HepG2 (cell line): ENCODE measurements around the gene RAB6B.

Experiments used
- FOXA1 ChIP-seq, 2 experiments: fragments of 450-650 bp in 1 of 2; sonication (generic) in 1 of 2; formaldehyde crosslinking in 1 of 2; IDR thresholded peaks; 2 replicates each; pipeline versions ENCODE4 v1.4.0 to v1.6.1; 2016 to 2020; ENCODE audit warnings: missing genetic modification reagents in 1 of 2
- KAT2B ChIP-seq: fragments of 150-350 bp; IDR thresholded peaks from 2 replicates; pipeline ENCODE4 v1.6.1; 2014; ENCODE audit warnings: low read depth, low read length, borderline replicate concordance
- MXI1 ChIP-seq: IDR thresholded peaks from 3 replicates; pipeline ENCODE4 v1.6.1; 2012; ENCODE audit warnings: low read depth, low read length, inconsistent platforms, borderline replicate concordance
- RELA ChIP-seq: sonication (generic); formaldehyde crosslinking; IDR thresholded peaks from 2 replicates; pipeline ENCODE4 v1.4.0; 2020; ENCODE audit warnings: missing genetic modification reagents
- RFX5 ChIP-seq: IDR thresholded peaks from 2 replicates; pipeline ENCODE4 v1.6.1; 2011; ENCODE audit warnings: low read depth, low read length, improper control_type of control experiment
- ZNF274 ChIP-seq: sonication (generic); formaldehyde crosslinking; IDR thresholded peaks from 2 replicates; pipeline ENCODE4 v1.5.1; 2020; ENCODE audit warnings: mild to moderate bottlenecking, missing genetic modification reagents
- ZNF570 ChIP-seq: sonication (generic); formaldehyde crosslinking; IDR thresholded peaks from 2 replicates; pipeline ENCODE4 v1.4.0; 2020; ENCODE audit warnings: mild to moderate bottlenecking, missing genetic modification reagents, borderline replicate concordance
- ZNF780A ChIP-seq: sonication (generic); formaldehyde crosslinking; IDR thresholded peaks from 2 replicates; pipeline ENCODE4 v1.8.0; 2022; ENCODE audit warnings: mild to moderate bottlenecking, missing genetic modification reagents, moderate library complexity
- TF ChIP-seq, protein P1 (sequence below): sonication (generic); formaldehyde crosslinking; IDR thresholded peaks from 2 replicates; pipeline ENCODE4 v1.5.0; 2020; ENCODE audit warnings: mild to moderate bottlenecking, missing genetic modification reagents, moderate library complexity
- TF ChIP-seq, protein P2 (sequence below): sonication (generic); formaldehyde crosslinking; IDR thresholded peaks from 2 replicates; pipeline ENCODE4 v1.9.0; 2022; ENCODE audit warnings: missing genetic modification reagents, mild to moderate bottlenecking, borderline replicate concordance
- TF ChIP-seq, protein P3 (sequence below): sonication (generic); formaldehyde crosslinking; IDR thresholded peaks from 2 replicates; pipeline ENCODE4 v1.5.0; 2020; ENCODE audit warnings: missing genetic modification reagents
- TF ChIP-seq, protein P4 (sequence below): sonication (generic); formaldehyde crosslinking; IDR thresholded peaks from 2 replicates; pipeline ENCODE4 v1.4.0; 2020; ENCODE audit warnings: mild to moderate bottlenecking, missing genetic modification reagents

DNA sequence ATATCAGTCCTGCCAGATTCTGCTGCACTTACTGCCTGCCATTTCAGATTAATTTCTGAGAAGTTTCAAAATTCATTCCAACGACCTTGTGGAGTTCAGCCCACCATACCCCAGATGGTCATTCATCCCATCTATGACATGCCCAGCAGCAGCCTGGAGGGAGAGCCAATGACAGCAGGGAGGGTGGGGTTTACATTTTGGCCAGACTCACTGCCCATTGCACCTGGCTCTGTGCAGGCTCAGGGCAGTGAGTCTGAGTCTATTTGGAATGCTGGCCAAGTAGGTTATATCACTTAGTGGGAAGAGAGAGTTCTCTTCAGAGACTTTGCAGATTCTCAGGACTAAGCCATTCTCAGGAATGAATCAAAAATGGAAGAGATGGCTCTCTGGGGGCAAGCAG lies 68.5 kb downstream of the RAB6B start:
- no peak for TF ChIP-seq KAT2B
- TF ChIP-seq RFX5 = no peak
- TF ChIP-seq, protein P1, sequence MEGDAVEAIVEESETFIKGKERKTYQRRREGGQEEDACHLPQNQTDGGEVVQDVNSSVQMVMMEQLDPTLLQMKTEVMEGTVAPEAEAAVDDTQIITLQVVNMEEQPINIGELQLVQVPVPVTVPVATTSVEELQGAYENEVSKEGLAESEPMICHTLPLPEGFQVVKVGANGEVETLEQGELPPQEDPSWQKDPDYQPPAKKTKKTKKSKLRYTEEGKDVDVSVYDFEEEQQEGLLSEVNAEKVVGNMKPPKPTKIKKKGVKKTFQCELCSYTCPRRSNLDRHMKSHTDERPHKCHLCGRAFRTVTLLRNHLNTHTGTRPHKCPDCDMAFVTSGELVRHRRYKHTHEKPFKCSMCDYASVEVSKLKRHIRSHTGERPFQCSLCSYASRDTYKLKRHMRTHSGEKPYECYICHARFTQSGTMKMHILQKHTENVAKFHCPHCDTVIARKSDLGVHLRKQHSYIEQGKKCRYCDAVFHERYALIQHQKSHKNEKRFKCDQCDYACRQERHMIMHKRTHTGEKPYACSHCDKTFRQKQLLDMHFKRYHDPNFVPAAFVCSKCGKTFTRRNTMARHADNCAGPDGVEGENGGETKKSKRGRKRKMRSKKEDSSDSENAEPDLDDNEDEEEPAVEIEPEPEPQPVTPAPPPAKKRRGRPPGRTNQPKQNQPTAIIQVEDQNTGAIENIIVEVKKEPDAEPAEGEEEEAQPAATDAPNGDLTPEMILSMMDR (CRISPR knock-in tag) = no peak
- no peak for TF ChIP-seq ZNF274
- TF ChIP-seq RELA (CRISPR knock-in tag) = no peak
- TF ChIP-seq FOXA1 (IDR thresholded peaks at IDR 0.05) = no peak
- TF ChIP-seq FOXA1 (CRISPR knock-in tag; IDR thresholded peaks at IDR 0.05) = no peak
- TF ChIP-seq ZNF570 (CRISPR knock-in tag) = no peak
- TF ChIP-seq, protein P2, sequence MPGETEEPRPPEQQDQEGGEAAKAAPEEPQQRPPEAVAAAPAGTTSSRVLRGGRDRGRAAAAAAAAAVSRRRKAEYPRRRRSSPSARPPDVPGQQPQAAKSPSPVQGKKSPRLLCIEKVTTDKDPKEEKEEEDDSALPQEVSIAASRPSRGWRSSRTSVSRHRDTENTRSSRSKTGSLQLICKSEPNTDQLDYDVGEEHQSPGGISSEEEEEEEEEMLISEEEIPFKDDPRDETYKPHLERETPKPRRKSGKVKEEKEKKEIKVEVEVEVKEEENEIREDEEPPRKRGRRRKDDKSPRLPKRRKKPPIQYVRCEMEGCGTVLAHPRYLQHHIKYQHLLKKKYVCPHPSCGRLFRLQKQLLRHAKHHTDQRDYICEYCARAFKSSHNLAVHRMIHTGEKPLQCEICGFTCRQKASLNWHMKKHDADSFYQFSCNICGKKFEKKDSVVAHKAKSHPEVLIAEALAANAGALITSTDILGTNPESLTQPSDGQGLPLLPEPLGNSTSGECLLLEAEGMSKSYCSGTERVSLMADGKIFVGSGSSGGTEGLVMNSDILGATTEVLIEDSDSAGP (CRISPR knock-in tag) = no peak
- TF ChIP-seq ZNF780A (CRISPR knock-in tag) = no peak
- no peak for TF ChIP-seq MXI1
- TF ChIP-seq, protein P3, sequence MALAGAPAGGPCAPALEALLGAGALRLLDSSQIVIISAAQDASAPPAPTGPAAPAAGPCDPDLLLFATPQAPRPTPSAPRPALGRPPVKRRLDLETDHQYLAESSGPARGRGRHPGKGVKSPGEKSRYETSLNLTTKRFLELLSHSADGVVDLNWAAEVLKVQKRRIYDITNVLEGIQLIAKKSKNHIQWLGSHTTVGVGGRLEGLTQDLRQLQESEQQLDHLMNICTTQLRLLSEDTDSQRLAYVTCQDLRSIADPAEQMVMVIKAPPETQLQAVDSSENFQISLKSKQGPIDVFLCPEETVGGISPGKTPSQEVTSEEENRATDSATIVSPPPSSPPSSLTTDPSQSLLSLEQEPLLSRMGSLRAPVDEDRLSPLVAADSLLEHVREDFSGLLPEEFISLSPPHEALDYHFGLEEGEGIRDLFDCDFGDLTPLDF (CRISPR knock-in tag) = no peak
- TF ChIP-seq, protein P4, sequence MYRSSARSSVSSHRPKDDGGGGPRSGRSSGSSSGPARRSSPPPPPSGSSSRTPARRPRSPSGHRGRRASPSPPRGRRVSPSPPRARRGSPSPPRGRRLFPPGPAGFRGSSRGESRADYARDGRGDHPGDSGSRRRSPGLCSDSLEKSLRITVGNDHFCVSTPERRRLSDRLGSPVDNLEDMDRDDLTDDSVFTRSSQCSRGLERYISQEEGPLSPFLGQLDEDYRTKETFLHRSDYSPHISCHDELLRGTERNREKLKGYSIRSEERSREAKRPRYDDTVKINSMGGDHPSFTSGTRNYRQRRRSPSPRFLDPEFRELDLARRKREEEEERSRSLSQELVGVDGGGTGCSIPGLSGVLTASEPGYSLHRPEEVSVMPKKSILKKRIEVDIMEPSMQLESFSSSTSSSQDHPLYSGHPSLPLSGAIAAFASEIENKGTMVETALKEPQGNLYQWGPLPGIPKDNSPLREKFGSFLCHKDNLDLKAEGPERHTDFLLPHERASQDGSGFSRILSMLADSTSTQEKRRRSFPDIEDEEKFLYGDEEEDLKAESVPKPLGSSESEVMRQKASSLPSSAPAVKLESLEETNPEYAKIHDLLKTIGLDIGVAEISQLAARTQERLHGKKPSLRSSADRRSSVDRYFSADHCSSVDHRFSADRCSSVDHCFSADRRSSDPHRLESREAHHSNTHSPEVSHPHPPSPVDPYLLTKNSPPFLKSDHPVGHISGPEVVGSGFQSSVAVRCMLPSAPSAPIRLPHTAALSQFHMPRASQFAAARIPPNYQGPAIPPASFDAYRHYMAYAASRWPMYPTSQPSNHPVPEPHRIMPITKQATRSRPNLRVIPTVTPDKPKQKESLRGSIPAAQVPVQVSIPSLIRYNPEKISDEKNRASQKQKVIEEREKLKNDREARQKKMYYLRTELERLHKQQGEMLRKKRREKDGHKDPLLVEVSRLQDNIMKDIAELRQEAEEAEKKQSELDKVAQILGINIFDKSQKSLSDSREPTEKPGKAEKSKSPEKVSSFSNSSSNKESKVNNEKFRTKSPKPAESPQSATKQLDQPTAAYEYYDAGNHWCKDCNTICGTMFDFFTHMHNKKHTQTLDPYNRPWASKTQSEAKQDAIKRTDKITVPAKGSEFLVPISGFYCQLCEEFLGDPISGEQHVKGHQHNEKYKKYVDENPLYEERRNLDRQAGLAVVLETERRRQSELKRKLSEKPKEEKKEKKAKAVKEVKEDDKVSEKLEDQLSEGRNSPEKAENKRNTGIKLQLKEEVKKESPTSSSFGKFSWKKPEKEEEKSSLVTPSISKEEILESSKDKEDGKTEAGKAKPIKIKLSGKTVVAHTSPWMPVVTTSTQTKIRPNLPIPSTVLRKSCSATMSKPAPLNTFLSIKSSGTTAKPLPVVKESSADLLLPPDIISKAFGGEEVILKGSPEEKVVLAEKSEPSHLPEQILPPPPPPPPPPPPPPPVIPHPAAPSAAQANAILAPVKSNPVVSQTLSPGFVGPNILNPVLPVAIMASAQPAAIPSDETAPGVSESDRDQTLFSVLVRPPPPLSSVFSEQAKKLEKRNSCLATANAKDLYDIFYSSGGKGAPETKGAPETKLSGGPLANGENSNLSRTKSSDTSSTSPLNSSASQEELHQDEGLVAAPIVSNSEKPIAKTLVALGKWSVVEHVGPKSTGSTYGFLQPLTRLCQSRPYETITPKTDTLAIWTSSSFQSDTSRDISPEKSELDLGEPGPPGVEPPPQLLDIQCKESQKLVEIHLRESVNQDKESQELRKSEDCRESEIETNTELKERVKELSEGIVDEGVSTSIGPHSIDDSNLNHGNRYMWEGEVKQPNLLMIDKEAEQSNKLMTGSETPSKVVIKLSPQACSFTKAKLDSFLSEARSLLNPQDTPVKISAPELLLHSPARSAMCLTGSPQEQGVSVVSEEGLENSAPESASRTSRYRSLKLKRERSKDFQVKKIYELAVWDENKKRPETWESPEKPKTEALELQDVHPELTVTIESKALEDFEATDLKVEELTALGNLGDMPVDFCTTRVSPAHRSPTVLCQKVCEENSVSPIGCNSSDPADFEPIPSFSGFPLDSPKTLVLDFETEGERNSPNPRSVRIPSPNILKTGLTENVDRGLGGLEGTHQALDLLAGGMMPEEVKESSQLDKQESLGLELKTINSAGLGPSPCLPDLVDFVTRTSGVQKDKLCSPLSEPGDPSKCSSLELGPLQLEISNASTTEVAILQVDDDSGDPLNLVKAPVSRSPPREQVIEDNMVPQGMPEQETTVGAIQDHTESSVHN (CRISPR knock-in tag) = no peak
